Common myeloid progenitor, CD34-positive (primary cell): ENCODE results near the gene UNC119.
A peak's percentile ranks its signal among the peaks of the same experiment; 100 is the strongest.

Source experiments
- CTCF ChIA-PET: fragments of 350-600 bp; sonication (Branson Sonifier 250); formaldehyde crosslinking; loops from one replicate; lab custom pipeline; 2021; ENCODE audit warnings: antibody characterized with exemption; lab: Charles Lee
- POLR2A ChIA-PET: fragments of 350-600 bp; sonication (Branson Sonifier 250); formaldehyde crosslinking; loops from one replicate; lab custom pipeline; 2021; ENCODE audit warnings: antibody characterized with exemption; lab: Charles Lee
- DNase-seq, 3 donors: peaks; one replicate each; pipeline versions ENCODE4 v3.0.0 to v3.0.0-alpha.2; 2013
- H3K27ac ChIP-seq, 2 experiments: 1 replicate in 1 of 2; 2 replicates in 1 of 2; pipeline ENCODE4 v1.7.0; 2013; ENCODE audit warnings: inconsistent platforms in 2 of 2, low read length in 2 of 2, mild to moderate bottlenecking in 2 of 2, low read depth in 1 of 2, moderate library complexity in 1 of 2; ENCODE audit not compliant: severe bottlenecking in 2 of 2, insufficient read depth in 1 of 2, poor library complexity in 1 of 2
- H3K27me3 ChIP-seq, 5 experiments: replicated peaks in 2 of 5; 1 replicate in 3 of 5; 2 replicates in 2 of 5; pipeline versions ENCODE4 v1.6.1 to v1.7.0; 2013; ENCODE audit warnings: low read length in 4 of 5, mild to moderate bottlenecking in 2 of 5, moderate library complexity in 2 of 5, inconsistent platforms in 1 of 5; ENCODE audit not compliant: insufficient read depth in 5 of 5, control insufficient read depth in 4 of 5
- H3K36me3 ChIP-seq, 4 experiments: 1 replicate in 2 of 4; 2 replicates in 2 of 4; pipeline versions ENCODE4 v1.6.1 to v1.7.0; 2013; ENCODE audit warnings: low read length in 3 of 4, control low read depth in 1 of 4, mild to moderate bottlenecking in 1 of 4; ENCODE audit not compliant: control insufficient read depth in 4 of 4, insufficient read depth in 4 of 4
- H3K4me1 ChIP-seq, 4 experiments: 1 replicate in 3 of 4; 2 replicates in 1 of 4; pipeline versions ENCODE4 v1.6.1 to v1.7.1; 2013; ENCODE audit warnings: low read length in 3 of 4, mild to moderate bottlenecking in 3 of 4, control low read depth in 1 of 4, inconsistent platforms in 1 of 4, moderate library complexity in 1 of 4; ENCODE audit not compliant: control insufficient read depth in 4 of 4, insufficient read depth in 4 of 4; ENCODE audit errors: control extremely low read depth in 1 of 4
- H3K4me3 ChIP-seq, 7 experiments: 1 replicate in 4 of 7; 2 replicates in 3 of 7; pipeline versions ENCODE4 v1.5.1 to v1.7.0; 2013; ENCODE audit warnings: mild to moderate bottlenecking in 7 of 7, low read length in 6 of 7, moderate library complexity in 6 of 7, inconsistent platforms in 2 of 7, low read depth in 2 of 7, control low read depth in 1 of 7; ENCODE audit not compliant: insufficient read depth in 4 of 7, control insufficient read depth in 1 of 7; ENCODE audit errors: extremely low read depth in 1 of 7
- H3K9me3 ChIP-seq, 5 experiments: 1 replicate in 4 of 5; 2 replicates in 1 of 5; pipeline versions ENCODE4 v1.6.1 to v1.7.1; 2013; ENCODE audit warnings: low read length in 4 of 5, mild to moderate bottlenecking in 2 of 5, inconsistent platforms in 1 of 5, low read depth in 1 of 5, moderate library complexity in 1 of 5; ENCODE audit not compliant: control insufficient read depth in 4 of 5, insufficient read depth in 2 of 5; ENCODE audit errors: control extremely low read depth in 1 of 5
- WGBS: methylation state at CpG from one replicate; pipeline ENCODE4 v1.1.5; 2013; ENCODE audit not compliant: insufficient coverage; 5-methylcytosine and 5-hydroxymethylcytosine counted together

UNC119 gene

GRCh38 chr17:28569446-28569845 is 17.0 kb upstream of the UNC119 start:
- Histone ChIP-seq H3K9me3 (no peaks in the 10 kb centered on the region), H3K4me3 (peak overlapping the region in 1 of 7 experiments; percentile 9), H3K27ac (no peak overlapping the region), H3K36me3 (peaks cover 0 to 4% (median 2%) of the 10 kb centered on the region in 4 experiments), H3K27me3 (no peaks in the 10 kb centered on the region), H3K4me1 (peaks cover 8 to 35% (median 25%) of the 10 kb centered on the region in 4 experiments)
- ChIA-PET CTCF (interaction anchor here (0.9 to 2.9 kb wide), 5 partner anchors 9 to 92 kb away, joined by 3 to 8 read pairs (median 3); partner anchors contain the start of genes SDF2 and SUPT6H), POLR2A (no interaction called here)
- no peak for DNase-seq
- 100% methylated on average over 1 of the region's 1 CpG for WGBS

- CTCF ChIA-PET: interaction anchor here (1.1 to 2.9 kb wide), 3 partner anchors 11 to 73 kb away, joined by 3 to 8 read pairs (median 3); no protein-coding TSS in a partner anchor
- WGBS: 62% methylated on average over 3 of the region's 3 CpGs
- POLR2A ChIA-PET: no interaction called here
- Histone ChIP-seq H3K36me3 (peaks cover 9 to 15% (median 11%) of the 10 kb centered on the region in 4 experiments), H3K27me3 (no peaks in the 10 kb centered on the region), H3K4me3 (no peak overlapping the region), H3K4me1 (peaks cover 8 to 35% (median 25%) of the 10 kb centered on the region in 4 experiments), H3K9me3 (no peaks in the 10 kb centered on the region), H3K27ac (peak overlapping the region in 1 of 2 experiments; percentile 37)
- DNase-seq: peak; percentile 23 to 59 (median 55)
These were observed 15.2 kb upstream of the UNC119 start for GRCh38 chr17:28567604-28568003.

- CTCF ChIA-PET: no interaction called here
- Histone ChIP-seq H3K9me3 (no peaks in the 10 kb centered on the region), H3K4me3 (no peak overlapping the region), H3K36me3 (peaks cover 12 to 44% (median 26%) of the 10 kb centered on the region in 4 experiments), H3K27ac (no peak overlapping the region), H3K4me1 (peaks cover 3 to 12% (median 6%) of the 10 kb centered on the region in 4 experiments), H3K27me3 (no peaks in the 10 kb centered on the region)
- no peak for DNase-seq
- POLR2A ChIA-PET: no interaction called here
- WGBS: 100% methylated on average over 1 of the region's 3 CpGs
These were observed 11.1 kb upstream of the UNC119 start for GRCh38 chr17:28563475-28563874.

- no peak for DNase-seq
- Histone ChIP-seq H3K4me1 (peaks cover 2 to 13% (median 10%) of the 10 kb centered on the region in 4 experiments), H3K4me3 (no peak overlapping the region), H3K9me3 (no peaks in the 10 kb centered on the region), H3K27ac (no peak overlapping the region), H3K27me3 (no peaks in the 10 kb centered on the region), H3K36me3 (peaks cover 8 to 60% (median 53%) of the 10 kb centered on the region in 4 experiments)
- ChIA-PET CTCF (interaction anchor here (0.8 to 1.2 kb wide), 2 partner anchors 15 to 59 kb away, joined by 3 read pairs; no protein-coding TSS in a partner anchor), POLR2A (no interaction called here)
- 100% methylated on average over 2 of the region's 3 CpGs for WGBS
These were observed 2.6 kb upstream of the UNC119 start for GRCh38 chr17:28555022-28555421.

- WGBS: 96% methylated on average over 4 of the region's 6 CpGs
- Histone ChIP-seq H3K4me3 (no peak overlapping the region), H3K4me1 (peaks cover 2 to 18% (median 12%) of the 10 kb centered on the region in 4 experiments), H3K27me3 (no peaks in the 10 kb centered on the region), H3K27ac (no peak overlapping the region), H3K9me3 (no peaks in the 10 kb centered on the region), H3K36me3 (peaks cover 8 to 55% (median 49%) of the 10 kb centered on the region in 4 experiments)
- CTCF ChIA-PET: interaction anchor here (0.9 to 1.2 kb wide), 2 partner anchors 11 to 58 kb away, joined by 3 to 5 read pairs; no protein-coding TSS in a partner anchor
- POLR2A ChIA-PET: no interaction called here
- no peak for DNase-seq
These were observed 2.1 kb upstream of the UNC119 start for GRCh38 chr17:28554565-28554964.

- CTCF ChIA-PET: interaction anchor here (0.8 to 1.0 kb wide), 2 partner anchors 17 to 68 kb away, joined by 3 to 5 read pairs; no protein-coding TSS in a partner anchor
- POLR2A ChIA-PET: no interaction called here
- H3K36me3 ChIP-seq: peaks cover 8 to 47% (median 42%) of the 10 kb centered on the region in 4 experiments
- no peaks in the 10 kb centered on the region for H3K27me3 ChIP-seq
- no peaks in the 10 kb centered on the region for H3K9me3 ChIP-seq
- H3K4me3 ChIP-seq: peak overlapping the region in 4 of 7 experiments; percentile 30 to 77 (median 43)
- no peak for DNase-seq
- 91% methylated on average over 1 of the region's 5 CpGs for WGBS
- H3K4me1 ChIP-seq: peaks cover 2 to 28% (median 16%) of the 10 kb centered on the region in 4 experiments
- H3K27ac ChIP-seq: no peak overlapping the region
These were observed 629 bp upstream of the UNC119 start for GRCh38 chr17:28553000-28553505.
